ENCODE measurements around the gene ZBTB20. TPM values are rescaled to one million over a fixed set of nuclear protein-coding genes. Genes with fewer than 3 reads are reported as not detected.

The ZBTB20 gene
- total and polyA plus RNA-seq, 2 of the 4 experiments (the other 2 are of a cell fraction): 0.75 to 14.7 TPM

DNA sequence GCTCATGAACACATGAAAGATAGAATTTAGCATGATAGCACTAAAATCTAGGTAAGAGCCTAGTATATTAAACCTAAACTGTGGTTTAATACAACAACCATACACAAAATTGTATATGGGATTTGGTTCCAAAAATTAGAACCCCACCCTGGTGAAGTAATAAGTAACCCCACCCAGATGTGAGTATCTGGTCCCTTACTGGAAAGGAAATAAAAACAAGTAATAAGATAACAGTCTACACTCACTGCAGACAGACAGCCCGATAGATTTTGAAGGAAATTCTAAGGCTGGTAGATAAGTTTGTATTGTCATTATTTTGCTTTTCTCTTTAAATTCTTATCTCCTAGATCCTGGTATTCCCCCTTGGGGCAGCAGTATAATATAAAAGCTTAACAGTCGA is 184.9 kb downstream of the ZBTB20 start:
- dilution Hi-C loops (cut with HindIII; ENCODE audit: low sequenced_read_pairs, unreplicated experiment) (no loop called here), in situ Hi-C loops (cut with MboI; ENCODE audit: low sequenced_read_pairs) (no loop called here), intact Hi-C loops (cut with micrococcal nuclease) (no loop called here)
- Histone ChIP-seq H4K91ac (ENCODE audit: insufficient read depth, low read depth, low read length) (no peak overlapping the region), H2BK5ac (ENCODE audit: low read depth, low read length, poor library complexity, severe bottlenecking) (no peak overlapping the region), H2AFZ (replicated peaks; ENCODE audit: low read length, poor library complexity) (no peak overlapping the region), H3K27ac (ENCODE audit: insufficient read depth, low read length) (no peak overlapping the region), H2AK5ac (ENCODE audit: low read depth, low read length) (no peak overlapping the region), H3K18ac (ENCODE audit: low read depth, low read length) (no peak overlapping the region), H3K79me1 (ENCODE audit: low read depth in 1 of 2, low read length in 2 of 2) (no peaks in the 10 kb centered on the region), H3K27me3 (ENCODE audit: control insufficient read depth, insufficient read depth, low read length) (no peaks in the 10 kb centered on the region), H2BK120ac (ENCODE audit: low read depth, low read length) (no peak overlapping the region), H3K23ac (ENCODE audit: low read depth, low read length) (no peak overlapping the region), H3K14ac (replicated peaks; ENCODE audit: low read depth, low read length) (no peak overlapping the region), H3K56ac (ENCODE audit: extremely low read depth, insufficient read depth, low read length) (no peak overlapping the region), H3K9ac (ENCODE audit: low read depth, low read length) (no peak overlapping the region), H4K5ac (ENCODE audit: low read depth, low read length) (no peak overlapping the region), H4K8ac (ENCODE audit: low read depth in 2 of 2, low read length in 2 of 2) (no peak overlapping the region), H4K20me1 (ENCODE audit: insufficient read depth, low read length) (no peaks in the 10 kb centered on the region), H3K9me1 (ENCODE audit: insufficient read depth, low read length) (no peaks in the 10 kb centered on the region), H3K36me3 (ENCODE audit: control insufficient read depth, insufficient read depth, low read length) (no peaks in the 10 kb centered on the region), H2AK9ac (replicated peaks; ENCODE audit: low read depth, low read length, poor library complexity) (no peak overlapping the region), H2BK15ac (ENCODE audit: low read depth, low read length) (no peak overlapping the region), H3K4ac (ENCODE audit: low read depth, low read length) (no peak overlapping the region), H3K9me3 (ENCODE audit: control insufficient read depth, insufficient read depth, low read length) (no peaks in the 10 kb centered on the region), H3K4me3 (ENCODE audit: insufficient read depth, low read depth, low read length) (no peak overlapping the region), H2BK20ac (ENCODE audit: low read depth, low read length) (no peak overlapping the region), H3K4me2 (ENCODE audit: low read depth, low read length) (no peak overlapping the region), H3K4me1 (ENCODE audit: control insufficient read depth, insufficient read depth, low read length) (no peaks in the 10 kb centered on the region)
- DNase-seq: no peak
- no CpG with 5 or more reads among the region's 2 CpGs for WGBS, 2 experiments (ENCODE audit: extremely low coverage in 2 of 2, insufficient read length in 1 of 2)
- no peak for ATAC-seq (ENCODE audit: low read depth)
- TF ChIP-seq RAD21 (IDR thresholded peaks at IDR 0.05; ENCODE audit: low read length) (no peak), MAZ (IDR thresholded peaks at IDR 0.05; ENCODE audit: borderline replicate concordance, low read depth, low read length) (no peak), CHD1 (IDR thresholded peaks at IDR 0.05; ENCODE audit: low read depth, low read length) (no peak), BHLHE40 (IDR thresholded peaks at IDR 0.05; ENCODE audit: low read depth, low read length) (no peak), RFX5 (IDR thresholded peaks at IDR 0.05; ENCODE audit: low read depth, low read length) (no peak), POLR2A (IDR thresholded peaks at IDR 0.05; ENCODE audit: low read depth, low read length) (no peak), MXI1 (IDR thresholded peaks at IDR 0.05; ENCODE audit: borderline replicate concordance, low read depth, low read length) (no peak), MAFK (IDR thresholded peaks at IDR 0.05; ENCODE audit: low read depth, low read length) (no peak), RCOR1 (IDR thresholded peaks at IDR 0.05; ENCODE audit: insufficient replicate concordance, low read length) (no peak), FOS (IDR thresholded peaks at IDR 0.05; ENCODE audit: low read depth, low read length) (no peak), CEBPB (IDR thresholded peaks at IDR 0.05; ENCODE audit: low read depth, low read length) (no peak), SMC3 (IDR thresholded peaks at IDR 0.05; ENCODE audit: low read depth, low read length) (no peak), NFE2L2 (IDR thresholded peaks at IDR 0.05; ENCODE audit: low read depth, low read length) (no peak)
- TF ChIP-seq, protein P1, sequence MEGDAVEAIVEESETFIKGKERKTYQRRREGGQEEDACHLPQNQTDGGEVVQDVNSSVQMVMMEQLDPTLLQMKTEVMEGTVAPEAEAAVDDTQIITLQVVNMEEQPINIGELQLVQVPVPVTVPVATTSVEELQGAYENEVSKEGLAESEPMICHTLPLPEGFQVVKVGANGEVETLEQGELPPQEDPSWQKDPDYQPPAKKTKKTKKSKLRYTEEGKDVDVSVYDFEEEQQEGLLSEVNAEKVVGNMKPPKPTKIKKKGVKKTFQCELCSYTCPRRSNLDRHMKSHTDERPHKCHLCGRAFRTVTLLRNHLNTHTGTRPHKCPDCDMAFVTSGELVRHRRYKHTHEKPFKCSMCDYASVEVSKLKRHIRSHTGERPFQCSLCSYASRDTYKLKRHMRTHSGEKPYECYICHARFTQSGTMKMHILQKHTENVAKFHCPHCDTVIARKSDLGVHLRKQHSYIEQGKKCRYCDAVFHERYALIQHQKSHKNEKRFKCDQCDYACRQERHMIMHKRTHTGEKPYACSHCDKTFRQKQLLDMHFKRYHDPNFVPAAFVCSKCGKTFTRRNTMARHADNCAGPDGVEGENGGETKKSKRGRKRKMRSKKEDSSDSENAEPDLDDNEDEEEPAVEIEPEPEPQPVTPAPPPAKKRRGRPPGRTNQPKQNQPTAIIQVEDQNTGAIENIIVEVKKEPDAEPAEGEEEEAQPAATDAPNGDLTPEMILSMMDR (conservative IDR thresholded peaks at IDR 0.05; ENCODE audit: low read depth, low read length): no peak
- TF ChIP-seq, protein P2, sequence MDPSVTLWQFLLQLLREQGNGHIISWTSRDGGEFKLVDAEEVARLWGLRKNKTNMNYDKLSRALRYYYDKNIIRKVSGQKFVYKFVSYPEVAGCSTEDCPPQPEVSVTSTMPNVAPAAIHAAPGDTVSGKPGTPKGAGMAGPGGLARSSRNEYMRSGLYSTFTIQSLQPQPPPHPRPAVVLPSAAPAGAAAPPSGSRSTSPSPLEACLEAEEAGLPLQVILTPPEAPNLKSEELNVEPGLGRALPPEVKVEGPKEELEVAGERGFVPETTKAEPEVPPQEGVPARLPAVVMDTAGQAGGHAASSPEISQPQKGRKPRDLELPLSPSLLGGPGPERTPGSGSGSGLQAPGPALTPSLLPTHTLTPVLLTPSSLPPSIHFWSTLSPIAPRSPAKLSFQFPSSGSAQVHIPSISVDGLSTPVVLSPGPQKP (IDR thresholded peaks at IDR 0.05; ENCODE audit: borderline replicate concordance, low read depth, low read length): no peak
- TF ChIP-seq, protein P3, sequence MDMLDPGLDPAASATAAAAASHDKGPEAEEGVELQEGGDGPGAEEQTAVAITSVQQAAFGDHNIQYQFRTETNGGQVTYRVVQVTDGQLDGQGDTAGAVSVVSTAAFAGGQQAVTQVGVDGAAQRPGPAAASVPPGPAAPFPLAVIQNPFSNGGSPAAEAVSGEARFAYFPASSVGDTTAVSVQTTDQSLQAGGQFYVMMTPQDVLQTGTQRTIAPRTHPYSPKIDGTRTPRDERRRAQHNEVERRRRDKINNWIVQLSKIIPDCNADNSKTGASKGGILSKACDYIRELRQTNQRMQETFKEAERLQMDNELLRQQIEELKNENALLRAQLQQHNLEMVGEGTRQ (IDR thresholded peaks at IDR 0.05; ENCODE audit: low read depth, low read length): no peak
- CTCF ChIA-PET: no interaction called here
- POLR2A ChIA-PET (ENCODE audit: unreplicated experiment): no interaction called here
- BruUV-seq (replicated peaks): no TSS peak

Data from IMR-90 (cell line).